ENCODE results near the gene PALLD. TPM values are rescaled to one million over a fixed set of nuclear protein-coding genes. Genes with fewer than 3 reads are reported as not detected.

The PALLD gene
- total RNA-seq, 1 experiment from 2014 or later = 18.3 TPM

GRCh38 chr4:168843635-168844034 lies 346.8 kb downstream of the PALLD start:
- Histone ChIP-seq H3T11ph (ENCODE audit: low read length) (no peak overlapping the region), H3K9ac (ENCODE audit: extremely low read depth, insufficient read length, low read length) (no peak overlapping the region), H4K20me1 (ENCODE audit: control insufficient read depth, insufficient read depth, insufficient read length) (no peaks in the 10 kb centered on the region), H2BK20ac (ENCODE audit: low read depth, low read length, poor library complexity, severe bottlenecking) (no peak overlapping the region), H2AK5ac (ENCODE audit: insufficient read length, low read length) (no peak overlapping the region), H3K9me3 (ENCODE audit: control insufficient read depth, low read depth, low read length) (no peaks in the 10 kb centered on the region), H3K27me3 (ENCODE audit: insufficient read depth, low read length) (no peaks in the 10 kb centered on the region), H3K79me2 (ENCODE audit: insufficient read depth, low read length) (no peaks in the 10 kb centered on the region), H3K56ac (ENCODE audit: insufficient read length, low read depth, low read length) (no peak overlapping the region), H3K23me2 (ENCODE audit: insufficient read length, low read depth, low read length, poor library complexity, severe bottlenecking) (no peaks in the 10 kb centered on the region), H3K4me2 (ENCODE audit: insufficient read depth, insufficient read length, low read length) (no peak overlapping the region), H2BK15ac (ENCODE audit: low read depth, low read length) (no peak overlapping the region), H4K5ac (ENCODE audit: insufficient read length, low read depth, low read length) (no peak overlapping the region), H3K4me1 (ENCODE audit: insufficient read depth, low read length) (peaks cover 11% of the 10 kb centered on the region), H3K23ac (ENCODE audit: insufficient read length, low read depth, low read length) (no peak overlapping the region), H2BK120ac (ENCODE audit: low read depth, low read length, poor library complexity, severe bottlenecking) (no peak overlapping the region), H4K8ac (replicated peaks; ENCODE audit: insufficient read length, low read depth, low read length) (no peak overlapping the region), H3K79me1 (ENCODE audit: insufficient read depth, low read depth, low read length, poor library complexity, severe bottlenecking) (no peaks in the 10 kb centered on the region), H3K27ac (ENCODE audit: insufficient read length, low read depth, low read length) (no peak overlapping the region), H2BK5ac (ENCODE audit: insufficient read length, low read length) (no peak overlapping the region), H4K91ac (ENCODE audit: insufficient read length, low read depth, low read length) (no peak overlapping the region), H3K14ac (ENCODE audit: insufficient read depth, low read length) (no peak overlapping the region), H2AFZ (ENCODE audit: low read length) (no peak overlapping the region), H3K18ac (ENCODE audit: insufficient read length, low read depth, low read length) (no peak overlapping the region), H3K4ac (ENCODE audit: low read depth, low read length) (no peak overlapping the region), H2BK12ac (ENCODE audit: insufficient read length, low read depth, low read length) (no peak overlapping the region)
- peaks cover 75 to 85% of the 10 kb centered on the region in 2 experiments for H3K4me1 Mint-ChIP-seq
- no peak overlapping the region for H3K27ac Mint-ChIP-seq
- peaks cover 0 to 3% (median 0%) of the 10 kb centered on the region in 3 experiments; a peak in 4 of 7 replicates for H3K36me3 Mint-ChIP-seq (ENCODE audit: insufficient read depth in 1 of 3, low read depth in 3 of 3)
- TF ChIP-seq, protein P1, sequence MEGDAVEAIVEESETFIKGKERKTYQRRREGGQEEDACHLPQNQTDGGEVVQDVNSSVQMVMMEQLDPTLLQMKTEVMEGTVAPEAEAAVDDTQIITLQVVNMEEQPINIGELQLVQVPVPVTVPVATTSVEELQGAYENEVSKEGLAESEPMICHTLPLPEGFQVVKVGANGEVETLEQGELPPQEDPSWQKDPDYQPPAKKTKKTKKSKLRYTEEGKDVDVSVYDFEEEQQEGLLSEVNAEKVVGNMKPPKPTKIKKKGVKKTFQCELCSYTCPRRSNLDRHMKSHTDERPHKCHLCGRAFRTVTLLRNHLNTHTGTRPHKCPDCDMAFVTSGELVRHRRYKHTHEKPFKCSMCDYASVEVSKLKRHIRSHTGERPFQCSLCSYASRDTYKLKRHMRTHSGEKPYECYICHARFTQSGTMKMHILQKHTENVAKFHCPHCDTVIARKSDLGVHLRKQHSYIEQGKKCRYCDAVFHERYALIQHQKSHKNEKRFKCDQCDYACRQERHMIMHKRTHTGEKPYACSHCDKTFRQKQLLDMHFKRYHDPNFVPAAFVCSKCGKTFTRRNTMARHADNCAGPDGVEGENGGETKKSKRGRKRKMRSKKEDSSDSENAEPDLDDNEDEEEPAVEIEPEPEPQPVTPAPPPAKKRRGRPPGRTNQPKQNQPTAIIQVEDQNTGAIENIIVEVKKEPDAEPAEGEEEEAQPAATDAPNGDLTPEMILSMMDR (conservative IDR thresholded peaks at IDR 0.05) = no peak
- WGBS (ENCODE audit: extremely low coverage, insufficient read length, low lambda C conversion rate) = no CpG with 5 or more reads among the region's 7 CpGs
- H3K27me3 Mint-ChIP-seq (ENCODE audit: low read depth) = peaks cover 4% of the 10 kb centered on the region; the same call in 1 of the 2 replicates
- H3K9me3 Mint-ChIP-seq = no peaks in the 10 kb centered on the region; a peak in 1 of 5 replicates
- no peak overlapping the region; a peak in 1 of 5 replicates for H3K4me3 Mint-ChIP-seq
- no peak for DNase-seq

Measured in H9 (cell line).